HG03558 (cell line): ENCODE data around the gene SIGLEC10.

Experiments used
- ATAC-seq: cut with Tn5 transposase; IDR thresholded peaks from one replicate; pipeline ENCODE4 v1.9.1; 2021; ENCODE audit warnings: moderate number of reproducible peaks; ENCODE audit not compliant: unreplicated experiment; ENCODE audit errors: extremely low read depth

The SIGLEC10 gene

GRCh38 chr19:51396175-51396574, 21.3 kb downstream of the SIGLEC10 start:
- no peak for ATAC-seq

GRCh38 chr19:51394050-51394836, 23.2 kb downstream of the SIGLEC10 start:
- ATAC-seq: peak; percentile 68

DNA sequence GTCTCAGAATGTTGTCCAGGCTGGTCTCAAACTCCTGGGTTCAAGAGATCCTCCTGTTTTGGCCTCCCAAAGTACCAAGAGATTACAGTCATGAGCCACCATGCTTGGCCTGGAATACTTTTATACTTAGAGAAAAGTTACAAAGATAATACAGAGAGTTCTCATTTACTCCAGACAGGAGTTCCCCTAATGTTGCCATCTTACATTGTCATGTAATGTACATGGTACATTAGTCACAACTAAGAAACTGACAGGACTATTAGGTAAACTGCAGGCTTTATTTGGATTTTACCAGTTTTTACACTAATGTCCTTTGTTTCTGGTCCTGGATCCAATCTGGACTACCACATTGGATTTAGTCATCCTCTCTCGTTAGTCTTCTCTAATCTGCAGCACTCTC, 24.7 kb downstream of the SIGLEC10 start:
- no peak for ATAC-seq

- no peak for ATAC-seq
Measured at GRCh38 chr19:51391073-51391611, 26.3 kb downstream of the SIGLEC10 start.

DNA sequence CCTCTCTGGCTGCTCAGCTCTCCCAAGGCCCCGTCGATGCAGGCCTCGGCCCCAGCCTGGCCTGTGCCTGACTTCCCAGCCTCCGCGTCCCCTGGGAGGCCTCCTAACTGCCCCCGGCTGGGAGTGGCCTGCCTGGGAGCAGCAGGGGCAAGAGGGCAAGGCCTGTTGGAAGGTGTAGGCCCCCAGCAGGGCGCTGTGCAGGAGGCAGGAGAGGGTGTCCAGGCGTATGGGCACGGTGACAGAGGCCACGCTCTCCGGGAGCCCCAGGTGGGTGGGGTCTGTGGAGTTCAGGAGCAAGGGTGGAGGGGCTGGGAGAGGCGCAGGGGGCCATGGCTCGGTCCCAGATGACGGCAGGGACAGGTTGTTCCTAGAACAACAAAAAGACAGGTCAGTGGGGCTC, 28.3 kb downstream of the SIGLEC10 start:
- no peak for ATAC-seq

DNA sequence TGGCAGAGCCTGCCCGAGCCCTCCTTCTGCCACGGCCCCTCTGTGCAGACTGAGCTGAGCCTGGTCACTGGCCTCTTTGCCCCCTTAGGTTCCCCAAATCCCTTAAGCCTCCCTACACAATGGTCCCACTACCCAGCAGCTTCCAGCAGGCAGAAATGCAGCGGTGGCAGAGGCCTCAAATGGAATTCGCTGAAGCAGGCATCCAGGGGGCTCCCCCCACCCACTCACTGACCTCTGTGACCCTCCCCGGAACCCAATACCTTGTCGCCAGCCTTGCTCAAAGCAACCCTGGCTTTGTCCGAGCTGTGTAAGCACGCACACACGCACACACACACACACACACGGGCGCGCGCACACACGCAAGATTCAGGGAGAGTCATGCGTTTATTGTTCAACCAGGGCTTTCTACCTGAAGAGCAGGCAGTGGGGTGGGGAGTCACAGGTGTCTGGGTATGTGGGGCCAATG, 29.5 kb downstream of the SIGLEC10 start, which contains the start of gene LIM2:
LIM2 (minus strand) TSS at position 51 of the 466 bp plus-strand sequence. CDS start 531 bp downstream, outside the sequence.
- no peak for ATAC-seq

DNA sequence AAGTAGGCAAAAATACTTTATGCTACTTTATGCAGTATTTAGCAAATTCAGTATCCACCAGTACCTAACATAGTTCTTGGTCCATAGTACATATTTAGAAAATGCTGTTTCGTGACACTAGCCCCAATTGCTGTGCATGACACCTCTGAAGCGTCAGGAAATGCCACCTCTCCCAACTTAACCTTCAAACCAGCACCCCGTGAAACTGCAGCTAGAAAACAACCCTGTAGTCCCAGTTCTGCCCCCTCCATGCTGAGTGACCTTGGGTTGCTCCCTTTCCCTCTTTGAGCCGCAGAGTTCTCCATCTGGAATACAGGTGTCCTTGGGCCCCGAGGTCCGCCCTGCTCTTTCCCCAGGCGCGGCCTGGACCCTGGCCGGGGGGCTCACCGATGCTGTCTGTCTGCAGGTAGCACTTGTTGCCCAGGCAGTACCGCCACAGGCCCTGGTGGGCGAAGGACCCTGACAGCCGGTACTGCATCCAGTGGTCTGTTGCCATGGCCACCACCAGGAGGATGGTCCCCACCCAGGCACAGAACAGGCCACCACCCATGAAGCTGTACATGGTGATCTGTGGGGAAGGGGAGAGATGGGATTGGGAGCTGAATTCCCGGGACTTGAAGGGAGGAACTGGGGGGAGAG, 30.4 kb downstream of the SIGLEC10 start:
- ATAC-seq: no peak

DNA sequence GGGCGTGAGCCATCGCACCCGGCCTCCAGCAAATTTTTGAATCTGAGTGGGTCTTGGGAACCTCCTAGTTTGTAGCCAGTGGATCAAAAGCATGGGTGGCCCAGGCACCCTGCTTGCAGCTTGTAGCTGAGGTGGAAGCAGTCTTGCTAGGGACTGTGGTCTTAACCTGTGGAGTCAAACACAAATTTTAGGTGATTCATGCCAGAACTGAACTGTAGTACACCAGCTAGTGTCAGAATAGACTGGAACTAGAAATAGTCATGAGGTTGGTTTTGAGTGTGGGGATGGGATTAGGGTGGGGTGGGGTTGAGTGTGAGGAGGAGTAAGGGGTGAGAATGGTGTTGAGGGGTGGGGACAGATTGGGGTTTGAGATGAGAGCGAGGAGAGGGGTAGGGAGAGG, 35.4 kb downstream of the SIGLEC10 start:
- no peak for ATAC-seq

DNA sequence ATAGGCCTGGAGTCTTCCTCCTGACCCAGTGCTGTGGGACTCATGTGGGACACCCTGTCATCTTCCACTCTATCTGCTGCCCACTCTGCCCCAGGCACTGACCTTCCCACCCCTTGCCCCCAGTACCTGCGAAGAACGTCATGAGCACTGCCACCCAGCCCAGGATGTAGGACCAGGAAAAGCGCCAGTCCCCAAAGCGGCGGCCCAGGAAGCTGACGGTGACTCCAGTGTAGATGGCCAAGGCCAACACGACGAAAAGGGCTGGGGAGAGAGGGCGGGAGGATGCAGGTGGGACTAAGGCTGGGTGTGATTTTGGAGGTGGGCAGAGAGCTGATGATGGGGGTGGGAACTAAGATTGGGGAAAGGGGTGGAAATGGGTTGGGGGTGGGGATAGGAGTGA, 37.1 kb downstream of the SIGLEC10 start:
- ATAC-seq: no peak

GRCh38 chr19:51377422-51377821, 40.0 kb downstream of the SIGLEC10 start:
- no peak for ATAC-seq

- no peak for ATAC-seq
Measured at GRCh38 chr19:51375504-51376221, 41.8 kb downstream of the SIGLEC10 start.

GRCh38 chr19:51372649-51373504, 44.6 kb downstream of the SIGLEC10 start, which contains the start of gene NKG7:
Gene NKG7, minus strand, starts transcription at chr19:51372654. Its CDS starts 119 bp downstream, at chr19:51372535.
- ATAC-seq: no peak

DNA sequence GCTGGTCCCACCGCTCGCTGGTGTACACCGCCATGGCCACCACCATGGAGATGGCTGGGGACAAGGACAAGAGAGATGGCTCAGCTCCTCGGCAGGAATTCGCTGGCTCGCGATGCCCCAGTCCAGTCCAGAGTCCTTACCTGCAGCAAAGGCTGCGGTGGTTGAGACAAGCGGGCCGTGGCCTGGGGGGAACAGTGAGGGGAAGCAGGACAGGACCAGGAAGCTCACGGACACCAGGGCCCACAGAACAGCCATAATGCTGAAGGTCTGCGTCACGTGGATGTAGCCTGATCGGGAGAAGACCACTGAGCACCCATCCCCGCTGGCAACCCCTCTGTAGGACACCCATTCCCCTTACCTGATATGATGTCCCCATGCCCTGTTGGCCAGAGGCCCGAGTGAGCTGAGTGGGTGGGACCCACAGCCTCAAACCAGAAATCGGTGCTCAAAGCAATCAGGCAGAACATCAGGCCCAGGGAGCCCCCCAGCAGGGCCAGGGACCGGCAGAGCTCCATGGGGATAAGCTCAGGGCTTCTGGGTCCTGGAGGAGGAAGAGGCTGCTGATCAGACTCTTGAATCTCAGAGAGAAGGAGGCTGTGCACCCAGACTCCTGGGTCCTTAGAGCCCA, 45.3 kb downstream of the SIGLEC10 start:
- ATAC-seq: no peak

GRCh38 chr19:51371186-51371690, 46.2 kb downstream of the SIGLEC10 start:
- no peak for ATAC-seq

DNA sequence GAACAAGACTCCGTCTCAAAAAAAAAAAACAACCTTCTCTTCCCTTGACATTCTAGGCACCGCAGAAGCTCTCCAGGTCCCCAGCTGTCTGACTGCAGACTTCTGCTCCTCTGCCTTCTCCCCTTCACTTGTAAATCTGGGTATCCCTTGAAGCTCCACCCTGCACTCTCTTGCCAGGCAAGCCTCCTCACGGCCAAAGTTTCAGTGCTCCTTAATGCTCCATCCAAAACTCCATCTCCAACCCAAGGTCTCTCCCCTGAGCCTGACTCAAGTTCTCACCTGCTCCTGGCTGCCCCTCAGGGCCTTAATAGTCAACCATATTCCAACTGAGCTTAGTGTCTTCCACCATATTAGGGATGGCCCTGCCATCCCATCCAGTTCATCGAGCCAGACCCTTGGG, 47.2 kb downstream of the SIGLEC10 start:
- ATAC-seq: no peak

DNA sequence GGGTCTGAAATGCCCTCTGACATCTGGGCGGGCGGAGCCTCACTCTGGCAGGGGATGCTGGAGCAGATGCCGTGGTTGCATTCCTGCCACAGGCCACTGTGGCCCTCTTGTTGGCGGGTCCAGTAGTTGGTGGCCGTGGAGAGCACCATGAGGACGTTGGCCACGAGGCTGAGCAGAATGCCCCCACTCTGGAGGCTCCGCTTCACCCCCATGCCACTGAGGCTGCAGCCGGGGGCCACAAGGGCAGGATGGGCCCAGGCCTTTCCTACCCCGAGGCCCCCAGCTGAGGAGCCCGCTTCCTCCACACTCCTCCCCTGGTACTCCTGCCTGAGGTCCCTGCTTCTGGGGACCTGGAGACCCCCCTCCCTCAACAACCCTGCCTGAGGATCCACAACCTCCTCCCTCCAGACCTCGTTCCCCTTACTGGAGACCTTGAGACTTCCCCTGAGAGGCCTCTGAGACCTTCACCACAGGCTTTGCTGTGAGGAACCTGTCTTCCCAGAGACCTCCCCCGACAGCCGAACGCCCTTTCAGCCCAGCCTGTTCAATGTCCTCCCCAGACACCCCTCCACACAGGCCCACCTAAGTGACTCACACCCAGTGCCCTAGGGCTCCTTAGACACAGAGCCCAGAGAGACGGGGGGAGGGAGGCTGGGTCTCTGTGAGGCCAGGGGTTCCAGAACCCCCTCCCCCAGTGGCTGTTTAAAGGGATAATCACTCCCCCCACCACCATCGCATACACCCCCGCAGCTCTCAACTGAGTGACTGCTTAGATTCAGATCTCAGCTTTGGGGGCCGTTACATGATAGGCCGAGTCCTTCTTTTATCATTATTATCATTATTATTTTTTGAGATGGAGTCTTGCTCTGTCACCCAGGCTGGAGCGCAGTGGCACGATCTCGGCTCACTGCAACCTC, 48.8 kb downstream of the SIGLEC10 start, which contains the start of gene CLDND2:
CLDND2 (minus strand) TSS at position 638 of the 917 bp plus-strand sequence; CDS start at position 212, 426 bp downstream.
- no peak for ATAC-seq

- ATAC-seq: no peak
Measured at GRCh38 chr19:51367565-51368365, 49.7 kb downstream of the SIGLEC10 start.
